Thyroid gland (tissue), 4 donors: ENCODE measurements around the gene TIMM23.
"Not testable (repeated sequence)": the region's sequence is repeated elsewhere in the genome, so short reads cannot be mapped to it uniquely, and the experiment has no call there.

ENCODE experiments used
- POLR2A ChIP-seq, 2 donors: fragments of 450-650 bp; IDR thresholded peaks; one replicate each; pipeline ENCODE4 v1.6.1; 2017; ENCODE audit warnings: antibody characterized with exemption in 2 of 2, mild to moderate bottlenecking in 2 of 2, moderate library complexity in 1 of 2
- TF ChIP-seq, protein P1 (sequence below), 6 experiments: fragments of 200-600 bp in 3 of 6; fragments of 450-650 bp in 3 of 6; sonication (generic) in 3 of 6; IDR thresholded peaks; one replicate each; pipeline ENCODE4 v1.5.1; 2016 to 2019; ENCODE audit warnings: antibody characterized with exemption in 6 of 6, mild to moderate bottlenecking in 2 of 6, inconsistent platforms in 1 of 6, moderate library complexity in 1 of 6

DNA sequence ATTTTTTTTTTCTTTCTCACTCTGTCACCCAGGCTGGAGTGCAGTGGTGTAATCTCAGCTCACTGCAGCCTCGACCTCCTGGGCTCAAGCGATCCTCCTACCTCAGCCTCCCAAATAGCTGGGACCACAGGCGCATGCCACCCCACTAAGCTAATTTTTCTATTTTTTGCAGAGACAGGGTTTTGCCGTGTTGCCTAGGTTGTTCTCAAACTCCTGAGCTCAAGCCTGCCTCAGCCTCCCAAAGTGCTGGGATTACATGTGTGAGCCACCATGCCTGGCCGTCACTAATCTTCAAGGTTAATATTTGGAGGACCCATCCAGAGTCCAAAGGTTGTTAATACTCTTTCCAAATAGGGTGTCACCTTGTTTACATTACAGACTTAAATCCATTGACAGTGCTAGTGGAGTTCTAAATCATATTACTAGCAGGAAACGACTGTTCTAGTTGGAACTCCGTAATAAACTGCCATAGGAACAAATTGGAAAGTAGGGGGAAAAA, 29.9 kb downstream of the TIMM23 start:
- TF ChIP-seq, protein P1, sequence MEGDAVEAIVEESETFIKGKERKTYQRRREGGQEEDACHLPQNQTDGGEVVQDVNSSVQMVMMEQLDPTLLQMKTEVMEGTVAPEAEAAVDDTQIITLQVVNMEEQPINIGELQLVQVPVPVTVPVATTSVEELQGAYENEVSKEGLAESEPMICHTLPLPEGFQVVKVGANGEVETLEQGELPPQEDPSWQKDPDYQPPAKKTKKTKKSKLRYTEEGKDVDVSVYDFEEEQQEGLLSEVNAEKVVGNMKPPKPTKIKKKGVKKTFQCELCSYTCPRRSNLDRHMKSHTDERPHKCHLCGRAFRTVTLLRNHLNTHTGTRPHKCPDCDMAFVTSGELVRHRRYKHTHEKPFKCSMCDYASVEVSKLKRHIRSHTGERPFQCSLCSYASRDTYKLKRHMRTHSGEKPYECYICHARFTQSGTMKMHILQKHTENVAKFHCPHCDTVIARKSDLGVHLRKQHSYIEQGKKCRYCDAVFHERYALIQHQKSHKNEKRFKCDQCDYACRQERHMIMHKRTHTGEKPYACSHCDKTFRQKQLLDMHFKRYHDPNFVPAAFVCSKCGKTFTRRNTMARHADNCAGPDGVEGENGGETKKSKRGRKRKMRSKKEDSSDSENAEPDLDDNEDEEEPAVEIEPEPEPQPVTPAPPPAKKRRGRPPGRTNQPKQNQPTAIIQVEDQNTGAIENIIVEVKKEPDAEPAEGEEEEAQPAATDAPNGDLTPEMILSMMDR (IDR thresholded peaks at IDR 0.05), result not testable (repeated sequence)
- not testable (repeated sequence) for TF ChIP-seq POLR2A (IDR thresholded peaks at IDR 0.05)
